HG02981 (cell line): Measurements from ENCODE around the gene ZNF19.

Experiments
- ATAC-seq: cut with Tn5 transposase; IDR thresholded peaks from one replicate; pipeline ENCODE4 v1.9.1; 2021; ENCODE audit warnings: mild to moderate bottlenecking, moderate library complexity; ENCODE audit not compliant: unreplicated experiment

ZNF19 gene

GRCh38 chr16:71443714-71444113 is 45.4 kb downstream of the ZNF19 start:
- ATAC-seq, result no peak

DNA sequence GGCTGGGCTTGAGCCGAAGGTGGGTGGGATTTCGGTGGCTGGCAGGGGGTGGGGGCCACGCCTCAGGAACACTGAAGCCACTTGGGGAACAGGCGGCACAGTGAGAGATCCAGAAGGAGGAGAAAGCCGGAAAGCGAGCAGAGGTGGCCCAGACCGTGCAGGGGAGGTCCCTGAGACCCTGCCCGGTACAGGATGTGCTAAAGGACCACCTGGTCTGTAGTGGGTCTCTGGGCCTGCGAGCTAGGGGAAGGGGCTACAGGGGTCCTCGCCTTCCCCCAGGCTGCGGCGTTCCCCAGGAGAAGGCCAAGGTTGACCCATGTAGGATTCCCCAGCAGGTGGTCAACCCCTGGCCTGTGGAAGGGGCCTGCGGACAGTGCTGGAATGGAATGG is 47.1 kb downstream of the ZNF19 start, which contains the start of gene TLE7:
Gene TLE7, minus strand, starts transcription at position 4 of the 390 bp plus-strand sequence. CDS start 8,730 bp downstream, outside the sequence.
- no peak for ATAC-seq

GRCh38 chr16:71441348-71442050 is 47.6 kb downstream of the ZNF19 start:
- ATAC-seq, result no peak

DNA sequence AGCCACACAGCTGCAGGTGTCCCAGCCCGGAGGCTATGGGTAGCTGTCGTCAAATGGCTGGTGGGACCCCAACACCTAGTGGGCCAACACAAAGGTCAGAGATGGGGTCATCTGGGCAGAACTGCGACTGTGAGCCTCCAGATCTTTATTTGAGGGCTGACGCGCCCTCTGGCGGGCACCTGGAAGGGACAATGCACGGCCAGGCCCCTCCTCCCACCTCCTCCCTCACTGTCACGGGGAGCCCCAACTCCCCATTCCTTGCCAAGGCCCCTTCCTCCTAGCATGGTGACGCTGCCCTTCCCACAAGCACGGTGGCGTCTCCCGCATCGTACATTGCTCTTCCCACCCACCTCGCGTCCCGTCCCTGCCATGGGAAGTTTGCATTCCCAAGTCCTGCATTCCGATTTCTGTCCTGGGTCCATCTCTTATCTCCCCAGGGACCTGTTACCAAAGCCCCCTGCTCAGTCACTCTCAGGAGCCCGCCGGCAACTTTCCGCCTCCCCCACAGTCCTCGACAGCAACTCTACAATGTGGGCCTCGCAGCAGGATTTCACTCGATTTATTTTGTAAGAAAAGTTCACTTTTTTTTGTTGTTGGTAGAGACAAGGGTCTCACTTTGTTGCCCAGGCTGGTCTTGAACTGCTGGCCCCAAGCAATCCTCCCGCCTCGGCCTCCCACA is 48.3 kb downstream of the ZNF19 start:
- ATAC-seq, result no peak

GRCh38 chr16:71439523-71439922 is 49.6 kb downstream of the ZNF19 start:
- no peak for ATAC-seq

DNA sequence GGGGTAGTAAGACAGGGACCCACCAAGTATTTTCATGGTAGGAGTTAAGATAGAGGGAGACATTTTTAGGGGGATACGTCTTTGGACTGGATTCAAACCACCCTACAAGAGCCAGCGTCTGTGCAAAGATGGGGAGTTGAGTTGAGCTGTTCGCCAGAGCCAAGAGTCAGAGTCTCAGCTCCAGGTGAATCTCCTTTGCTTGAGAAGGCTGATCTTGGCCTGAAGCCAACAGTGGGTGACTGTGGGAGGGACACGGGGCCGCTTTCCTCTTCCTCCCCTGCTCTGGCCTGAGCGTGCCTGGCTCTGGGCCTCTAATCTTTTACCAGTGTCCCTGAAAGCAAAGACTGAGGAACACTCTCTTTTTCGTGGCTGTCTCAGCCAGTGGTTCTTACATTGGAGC is 52.7 kb downstream of the ZNF19 start:
- ATAC-seq, result no peak

GRCh38 chr16:71432906-71433305 is 56.2 kb downstream of the ZNF19 start:
- no peak for ATAC-seq

DNA sequence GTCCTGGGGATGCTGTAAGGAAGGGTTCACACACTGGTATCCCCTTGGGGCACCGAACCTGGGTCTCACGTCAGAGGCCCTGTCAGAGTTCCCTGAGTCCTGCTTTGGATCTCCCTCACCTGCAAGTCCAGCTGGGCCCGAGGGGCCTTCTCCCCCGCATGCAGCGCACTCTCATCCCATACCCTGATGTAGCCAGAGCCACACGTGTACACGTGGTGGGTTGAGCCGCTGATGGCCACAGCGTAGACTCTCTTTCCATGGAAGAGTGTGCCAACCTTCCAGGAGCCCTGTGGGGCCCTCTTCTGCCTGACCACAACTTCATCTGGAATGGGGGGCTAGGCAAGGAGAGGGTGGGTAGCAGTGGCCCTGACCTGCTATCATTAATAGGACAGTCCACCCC is 57.1 kb downstream of the ZNF19 start:
- ATAC-seq, result no peak

DNA sequence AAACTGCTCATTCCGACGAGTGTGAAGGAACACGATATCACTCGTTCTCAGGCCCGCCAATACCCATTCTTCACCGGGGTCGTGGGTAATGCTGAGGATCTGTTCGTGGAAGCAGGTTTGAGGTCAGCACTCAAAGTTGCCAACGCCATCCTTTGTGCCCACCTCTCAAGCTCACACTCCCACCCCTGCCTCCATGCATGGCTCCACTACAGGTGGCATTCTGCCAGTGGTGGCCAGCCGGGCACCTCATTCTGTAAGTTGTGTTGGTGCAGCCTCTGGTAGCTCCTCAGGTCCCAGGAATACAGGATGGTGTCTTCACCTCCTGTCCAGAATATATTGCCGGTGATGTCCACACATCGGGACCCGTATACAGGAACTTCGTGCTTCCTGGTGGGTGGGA is 57.9 kb downstream of the ZNF19 start:
- no peak for ATAC-seq

- no peak for ATAC-seq
These were observed 58.4 kb downstream of the ZNF19 start for GRCh38 chr16:71430744-71431143.

- ATAC-seq, result no peak
These were observed 59.5 kb downstream of the ZNF19 start for GRCh38 chr16:71429581-71429980.

GRCh38 chr16:71428883-71429282 is 60.2 kb downstream of the ZNF19 start:
- ATAC-seq, result no peak

- ATAC-seq, result no peak
These were observed 60.7 kb downstream of the ZNF19 start for GRCh38 chr16:71428385-71428784.

GRCh38 chr16:71426880-71427615 is 62.1 kb downstream of the ZNF19 start:
- ATAC-seq, result no peak

- peak; percentile 66 for ATAC-seq
These were observed 62.9 kb downstream of the ZNF19 start for GRCh38 chr16:71426069-71426879.

GRCh38 chr16:71425746-71426068 is 63.4 kb downstream of the ZNF19 start:
- no peak for ATAC-seq

GRCh38 chr16:71424626-71425025 is 64.5 kb downstream of the ZNF19 start:
- no peak for ATAC-seq

DNA sequence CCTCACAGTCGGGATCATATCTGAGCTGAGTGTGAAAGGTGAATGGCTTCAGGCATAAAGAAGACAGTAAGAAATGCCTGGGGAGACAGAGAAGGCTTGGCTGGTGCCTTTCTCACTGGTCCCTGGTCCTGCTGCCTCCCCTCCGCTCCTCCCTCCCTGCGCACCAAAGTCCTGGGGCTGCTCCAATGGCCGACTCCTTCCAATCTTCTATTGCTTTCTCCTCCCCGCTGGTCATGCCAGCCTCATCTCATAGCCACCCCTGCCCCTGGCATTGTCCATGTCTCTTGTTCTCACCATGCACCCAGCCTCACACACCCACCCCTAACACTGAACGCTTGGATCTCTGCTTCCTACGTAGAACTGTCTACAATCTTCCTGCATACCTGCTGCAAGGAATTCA is 65.3 kb downstream of the ZNF19 start:
- no peak for ATAC-seq
